Activated gamma-delta T cell (primary cell): Measurements from ENCODE around the gene SLC15A3.

Source experiments
- DNase-seq: peaks from one replicate; lab custom pipeline; 2025; lab: John Stamatoyannopoulos, UW

The SLC15A3 gene

DNA sequence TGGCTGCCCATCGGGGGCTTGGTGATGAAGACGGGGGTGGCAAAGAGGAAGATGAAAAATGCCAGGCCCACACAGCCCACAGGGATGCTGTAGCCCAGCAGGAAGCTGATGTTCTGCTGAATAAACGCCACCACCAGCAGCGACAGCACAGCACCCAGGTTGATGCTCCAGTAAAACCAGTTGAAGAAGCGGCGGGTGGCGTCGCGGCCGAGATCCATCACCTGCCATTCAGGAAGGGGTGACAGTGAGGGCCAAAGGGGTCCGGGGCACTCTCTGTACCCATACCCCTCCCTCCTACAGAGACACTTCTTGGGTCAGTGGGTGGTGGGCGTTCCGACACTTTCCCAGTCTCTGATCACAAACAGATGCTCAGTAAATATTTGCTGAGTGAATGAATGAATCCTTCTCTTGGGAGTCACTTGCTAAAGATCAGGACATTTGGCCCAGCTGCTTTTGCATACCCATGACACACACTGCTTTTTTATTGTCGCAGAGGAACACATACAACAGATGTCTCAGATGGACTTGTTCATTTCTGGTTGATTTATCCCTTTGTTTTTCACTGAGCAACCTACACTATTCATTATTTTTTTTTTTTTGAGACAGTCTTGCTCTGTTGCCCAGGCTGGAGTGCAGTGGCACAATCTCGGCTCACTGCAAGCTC, 5.2 kb downstream of the SLC15A3 start:
- DNase-seq = no peak

DNA sequence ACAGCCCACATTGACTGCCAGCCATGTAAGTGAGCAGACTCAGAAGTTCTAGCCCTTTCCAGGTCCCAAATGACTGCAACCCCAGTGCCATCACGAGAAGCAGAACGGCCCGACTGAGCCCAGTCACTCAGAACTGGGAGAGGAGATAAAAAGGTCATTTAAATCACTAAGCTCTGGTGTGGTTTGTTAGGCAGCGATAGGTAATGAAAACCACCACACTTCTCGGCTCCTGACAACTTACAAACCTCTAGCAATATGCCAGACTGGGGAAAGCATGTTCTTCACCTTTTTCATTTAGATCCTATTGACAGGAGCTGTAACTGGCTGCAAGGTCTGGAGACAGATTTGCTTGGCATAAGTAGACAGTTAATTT, 6.7 kb downstream of the SLC15A3 start:
- DNase-seq = no peak

DNA sequence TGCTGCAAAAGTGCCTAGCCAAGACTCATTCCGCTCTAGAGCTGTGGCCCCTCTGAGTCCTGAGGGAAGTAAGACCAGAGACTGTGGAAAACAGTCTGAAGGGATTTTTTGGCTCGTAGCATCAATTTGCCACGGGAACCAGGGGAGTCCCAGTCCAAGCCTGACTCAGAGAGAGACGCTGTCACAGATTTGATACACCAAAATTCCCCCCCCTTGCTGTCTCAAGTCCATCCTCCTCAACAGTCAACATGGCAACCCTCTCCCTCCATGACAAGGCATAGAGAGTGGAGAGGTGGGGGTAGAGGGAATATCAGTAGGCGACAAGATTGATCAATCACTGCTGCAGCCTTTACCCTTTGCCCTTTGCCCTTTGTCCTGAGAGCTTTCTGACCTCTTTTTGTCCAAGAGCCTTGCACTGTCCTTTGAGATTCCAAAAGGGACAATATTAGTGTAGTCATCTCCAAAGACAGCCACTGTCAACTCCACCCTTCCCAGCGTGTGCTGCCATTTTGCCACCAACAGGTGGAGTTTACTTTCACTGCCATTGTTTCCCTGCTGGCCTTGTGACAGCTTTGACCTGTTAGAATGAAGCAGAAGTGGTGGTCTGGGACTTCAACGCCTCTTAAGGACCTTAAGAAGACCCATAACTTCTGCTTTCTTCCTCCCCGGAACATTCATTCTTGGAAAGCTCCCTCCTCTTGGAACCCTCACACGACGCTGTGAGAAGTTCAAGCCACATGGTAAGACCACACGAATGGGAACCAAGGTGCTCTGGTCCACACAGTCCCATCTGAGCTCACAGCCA, 7.3 kb downstream of the SLC15A3 start:
- no peak for DNase-seq

DNA sequence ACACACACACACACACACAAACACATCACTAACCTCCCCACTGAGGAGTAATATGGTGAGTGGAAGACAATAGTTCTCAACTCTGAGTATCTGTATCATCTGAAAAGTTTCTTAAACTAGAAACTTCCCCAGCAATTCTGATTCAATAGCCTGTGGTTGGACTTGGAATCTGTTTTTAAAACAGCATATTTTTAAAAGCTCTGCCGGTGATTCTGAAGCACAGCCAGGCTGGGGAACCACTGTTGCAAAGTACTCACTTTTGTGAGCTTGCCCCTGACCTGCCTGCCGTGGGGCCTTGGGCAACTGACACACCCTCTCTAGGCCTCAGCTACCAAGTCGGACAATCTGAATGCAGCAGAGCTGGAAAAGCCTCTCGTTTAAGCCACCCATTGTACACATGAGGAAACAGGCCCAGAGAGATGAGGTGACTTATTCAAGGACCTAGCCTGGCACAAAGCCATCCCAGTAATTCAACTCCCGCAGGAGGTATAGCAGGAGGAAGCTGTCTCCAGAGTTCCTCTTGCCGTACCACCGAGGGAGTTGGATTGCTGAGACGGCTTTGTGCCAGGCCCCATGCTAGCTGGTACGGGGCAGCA, 8.9 kb downstream of the SLC15A3 start:
- DNase-seq = no peak

DNA sequence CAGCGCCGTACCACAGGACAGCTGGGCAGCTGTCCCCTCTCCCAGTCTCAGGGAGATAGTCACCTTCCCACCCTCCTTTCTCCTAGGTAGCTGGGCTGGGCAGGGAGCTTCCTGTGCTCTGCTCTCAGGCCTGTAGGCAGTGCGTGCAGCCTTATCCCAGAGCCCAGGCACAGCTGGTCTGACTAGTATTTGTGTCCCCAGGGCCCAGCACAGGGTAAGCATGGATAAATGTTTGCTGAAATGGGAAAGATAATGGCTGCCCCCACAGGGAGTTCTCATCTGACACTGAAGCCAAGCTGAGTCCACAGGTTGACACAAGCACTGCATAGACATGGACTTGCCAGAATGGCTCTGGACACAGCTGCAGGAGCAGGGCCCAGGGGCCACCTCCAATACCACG, 9.8 kb downstream of the SLC15A3 start:
- DNase-seq = no peak

DNA sequence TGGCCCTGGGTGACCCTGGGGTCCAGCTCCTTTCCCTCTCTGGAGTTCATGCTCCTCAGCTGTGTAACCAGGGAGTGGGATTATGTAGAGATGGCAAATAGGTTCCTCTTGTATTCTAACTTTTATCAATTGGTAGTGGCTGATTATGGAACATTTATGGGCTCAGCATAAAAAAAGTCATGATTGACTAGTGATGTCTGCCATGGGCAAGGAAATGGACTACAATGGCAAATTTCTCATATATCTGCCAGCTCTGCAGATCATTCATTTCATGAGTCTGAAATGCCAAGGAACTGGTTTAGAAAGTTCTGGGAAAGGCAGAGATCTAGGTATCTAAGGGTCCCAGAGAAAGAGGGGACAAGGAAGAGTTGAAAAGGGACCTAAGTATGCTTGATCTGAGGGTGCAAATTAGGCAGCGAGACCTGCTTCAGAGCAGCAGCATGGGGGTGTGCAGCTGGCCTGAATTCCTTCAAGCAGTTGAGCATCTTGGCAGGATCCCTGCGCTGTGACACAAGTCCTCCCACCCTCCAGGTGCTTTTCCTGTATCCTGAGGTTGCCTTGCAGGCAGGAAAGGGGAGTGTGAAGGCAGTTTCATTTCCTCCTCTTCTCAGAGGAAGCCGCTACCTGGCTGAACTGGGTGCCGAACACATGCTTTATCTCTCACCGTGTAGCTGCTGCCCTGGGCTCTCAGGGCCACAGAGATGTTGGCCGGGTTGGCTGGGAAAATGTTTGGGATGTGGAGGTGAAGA, 10.4 kb downstream of the SLC15A3 start:
- DNase-seq = no peak

DNA sequence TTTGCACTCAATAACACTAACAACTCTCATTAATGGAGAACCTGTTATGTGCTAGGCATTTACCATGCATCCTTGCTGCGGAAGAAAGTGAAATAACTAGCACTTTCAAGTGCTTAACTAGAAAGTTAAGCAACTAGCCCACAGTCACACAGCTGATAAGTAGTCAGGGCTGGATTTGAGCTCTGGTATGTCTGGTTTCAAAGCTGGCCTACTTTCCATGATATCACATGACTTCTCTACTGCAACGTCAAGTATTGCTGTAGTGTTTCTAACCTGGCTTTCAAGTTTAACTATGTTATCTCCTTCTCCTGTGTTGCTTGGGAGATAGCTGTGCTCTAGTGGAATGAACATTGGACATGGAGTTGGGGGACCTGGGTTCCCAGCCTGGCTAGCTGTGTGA, 12.1 kb downstream of the SLC15A3 start:
- no peak for DNase-seq

DNA sequence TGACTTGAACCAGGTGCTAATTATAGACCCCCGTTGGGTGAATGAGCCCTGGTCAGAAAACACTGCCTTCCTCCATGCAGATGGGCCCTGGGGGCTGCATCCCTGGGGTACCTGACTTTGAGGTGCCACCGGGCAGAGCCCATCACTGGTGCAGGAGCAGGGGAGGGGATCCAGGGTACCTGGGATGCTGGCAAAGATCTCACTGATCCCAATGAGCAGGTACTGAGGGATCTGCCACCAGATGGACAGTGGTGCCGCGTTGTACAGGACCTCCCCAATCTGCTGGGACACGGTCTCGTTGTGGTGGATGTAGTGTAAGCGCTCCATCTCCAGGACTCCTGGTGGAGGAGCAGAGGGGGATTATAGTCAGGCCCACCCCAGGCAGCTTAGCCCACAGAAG, 12.7 kb downstream of the SLC15A3 start:
- no peak for DNase-seq

DNA sequence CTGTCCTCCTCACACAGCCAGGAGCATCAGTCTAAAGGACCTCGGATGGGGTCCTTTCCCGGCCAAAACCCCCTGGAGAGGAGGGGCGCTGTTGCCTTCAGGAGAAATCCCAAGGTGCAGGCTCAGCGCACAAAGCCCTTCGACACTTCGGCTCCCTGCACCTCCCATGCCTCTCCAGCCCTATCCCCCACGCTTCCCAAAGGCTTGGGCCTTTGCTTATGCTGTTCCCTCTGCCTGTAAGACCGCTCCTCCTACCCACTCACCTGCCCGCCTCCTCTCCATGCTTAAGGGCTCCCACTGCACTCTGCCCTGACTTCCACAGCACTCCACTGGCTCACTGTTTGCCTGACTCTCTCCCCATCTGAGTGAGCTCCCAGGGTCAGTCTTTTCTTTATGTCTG, 13.5 kb downstream of the SLC15A3 start:
- no peak for DNase-seq

DNA sequence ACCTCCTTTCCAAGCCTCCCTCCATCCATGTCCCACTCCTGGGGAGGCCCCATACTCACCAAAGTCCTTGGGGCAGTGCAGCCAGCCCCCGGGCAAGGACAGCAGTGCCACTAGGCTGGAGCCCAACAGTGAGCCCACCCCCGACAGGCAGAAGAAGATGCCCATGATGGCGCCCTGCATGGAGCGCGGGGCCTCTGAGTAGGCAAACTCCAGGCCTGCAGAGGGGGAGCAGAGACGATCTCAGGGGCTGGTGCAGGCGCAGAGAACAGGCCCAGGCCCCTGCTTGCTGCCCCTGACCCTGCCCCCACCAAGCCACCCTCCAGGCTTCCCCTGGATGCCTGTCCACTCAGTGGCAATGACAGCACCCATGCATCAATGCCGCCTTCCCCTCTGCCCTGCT, 14.2 kb downstream of the SLC15A3 start:
- DNase-seq = no peak

DNA sequence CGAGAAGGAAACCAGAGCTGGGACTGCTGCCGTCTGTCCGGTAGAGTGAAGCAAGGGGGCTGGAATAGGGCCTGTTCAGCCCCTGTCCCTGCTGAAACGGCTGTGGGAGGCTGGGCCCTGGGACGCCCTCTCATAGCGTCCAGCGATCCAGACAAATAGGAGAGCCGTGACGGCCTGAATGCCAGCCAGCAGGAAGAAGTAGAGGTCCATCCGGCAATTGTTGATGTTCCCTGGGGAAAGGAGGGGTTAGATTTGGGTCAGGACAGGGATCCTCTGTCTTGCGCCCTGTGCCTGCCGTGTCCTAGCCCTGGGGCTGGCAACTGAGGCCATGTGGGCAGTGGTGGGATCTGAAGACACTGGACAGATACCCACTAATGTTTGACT, 14.8 kb downstream of the SLC15A3 start:
- no peak for DNase-seq

DNA sequence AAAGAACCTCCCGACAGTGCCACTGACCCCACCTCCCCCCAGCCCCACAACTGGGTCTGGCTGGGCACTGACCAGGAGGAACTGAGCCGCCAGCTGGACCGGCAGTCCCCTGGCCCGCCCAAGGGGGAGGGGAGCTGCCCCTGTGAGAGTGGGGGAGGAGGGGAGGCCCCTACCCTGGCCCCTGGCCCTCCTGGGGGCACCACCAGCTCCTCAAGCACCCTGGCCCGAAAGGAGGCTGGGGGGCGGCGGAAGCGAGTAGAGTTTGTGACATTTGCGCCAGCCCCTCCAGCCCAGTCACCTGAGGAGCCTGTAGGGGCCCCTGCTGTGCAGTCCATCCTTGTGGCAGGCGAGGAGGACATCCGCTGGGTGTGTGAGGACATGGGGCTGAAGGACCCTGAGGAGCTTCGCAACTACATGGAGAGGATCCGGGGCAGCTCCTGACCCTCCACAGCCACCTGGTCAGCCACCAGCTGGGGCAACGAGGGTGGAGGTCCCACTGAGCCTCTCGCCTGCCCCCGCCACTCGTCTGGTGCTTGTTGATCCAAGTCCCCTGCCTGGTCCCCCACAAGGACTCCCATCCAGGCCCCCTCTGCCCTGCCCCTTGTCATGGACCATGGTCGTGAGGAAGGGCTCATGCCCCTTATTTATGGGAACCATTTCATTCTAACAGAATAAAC, 15.4 kb downstream of the SLC15A3 start:
- DNase-seq = no peak

DNA sequence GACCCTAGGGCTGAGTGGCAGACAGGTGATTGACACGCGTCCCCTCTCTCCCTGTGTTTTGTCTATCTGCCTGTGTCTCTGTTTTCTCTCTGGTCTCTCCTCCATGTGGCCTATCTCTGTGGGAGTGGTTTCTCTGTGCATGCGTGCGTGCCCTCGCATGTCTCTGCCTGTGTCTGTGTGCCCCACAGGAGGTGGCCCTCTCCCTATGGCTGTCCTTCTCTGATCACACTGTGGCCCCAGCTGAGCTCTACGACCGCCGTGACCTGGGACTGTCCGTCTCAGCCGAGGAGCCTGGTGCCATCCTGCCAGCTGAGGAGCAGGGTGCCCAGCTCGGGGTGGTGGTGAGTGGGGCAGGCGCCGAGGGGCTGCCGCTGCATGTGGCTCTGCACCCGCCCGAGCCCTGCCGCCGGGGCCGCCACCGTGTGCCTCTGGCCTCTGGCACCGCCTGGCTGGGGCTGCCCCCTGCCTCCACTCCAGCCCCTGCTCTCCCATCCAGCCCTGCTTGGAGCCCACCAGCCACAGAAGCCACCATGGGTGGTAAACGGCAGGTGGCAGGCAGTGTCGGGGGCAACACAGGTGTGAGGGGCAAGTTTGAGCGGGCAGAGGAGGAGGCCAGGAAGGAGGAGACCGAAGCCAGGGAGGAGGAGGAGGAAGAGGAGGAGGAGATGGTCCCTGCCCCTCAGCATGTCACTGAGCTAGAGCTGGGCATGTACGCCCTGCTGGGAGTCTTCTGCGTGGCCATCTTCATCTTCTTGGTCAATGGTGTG, 16.1 kb downstream of the SLC15A3 start:
- DNase-seq = no peak

DNA sequence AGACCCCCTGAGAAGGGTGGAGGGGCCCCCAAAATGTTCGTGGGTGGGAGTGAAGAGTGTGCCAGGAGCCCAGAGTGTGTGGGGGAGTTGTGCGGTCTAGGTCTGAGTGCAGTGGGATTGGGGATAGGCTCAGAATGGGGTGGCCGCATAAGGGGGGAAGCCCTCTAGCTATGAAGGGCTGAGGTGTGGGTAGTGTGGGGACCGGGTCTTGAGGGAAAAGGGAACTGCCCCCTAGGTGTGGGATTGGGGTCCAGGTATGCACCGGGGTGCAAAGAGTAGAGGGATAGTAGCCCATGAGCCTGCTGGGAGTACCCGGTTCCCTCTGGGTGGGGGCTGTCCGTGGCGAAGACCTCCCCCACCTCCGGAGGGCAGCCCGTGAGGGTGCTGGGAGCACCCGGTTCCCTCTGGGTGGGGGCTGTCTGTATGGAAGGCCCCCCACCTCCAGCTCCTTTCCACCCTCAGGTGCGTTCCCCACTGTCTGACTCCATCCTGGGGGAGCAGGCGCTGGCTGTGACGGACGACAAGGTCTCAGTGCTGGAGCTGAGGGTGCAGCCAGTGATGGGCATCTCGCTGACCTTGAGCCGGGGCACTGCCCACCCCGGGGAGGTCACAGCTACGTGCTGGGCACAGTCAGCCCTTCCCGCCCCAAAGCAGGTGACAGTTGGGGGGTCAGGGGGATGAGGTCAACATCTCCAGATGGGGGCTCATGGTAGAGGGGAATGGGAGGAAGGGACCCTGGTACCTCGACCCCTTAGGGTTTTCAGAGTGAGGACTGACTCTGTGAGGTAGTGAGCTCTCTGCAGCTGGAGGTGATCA, 17.0 kb downstream of the SLC15A3 start:
- DNase-seq = no peak

DNA sequence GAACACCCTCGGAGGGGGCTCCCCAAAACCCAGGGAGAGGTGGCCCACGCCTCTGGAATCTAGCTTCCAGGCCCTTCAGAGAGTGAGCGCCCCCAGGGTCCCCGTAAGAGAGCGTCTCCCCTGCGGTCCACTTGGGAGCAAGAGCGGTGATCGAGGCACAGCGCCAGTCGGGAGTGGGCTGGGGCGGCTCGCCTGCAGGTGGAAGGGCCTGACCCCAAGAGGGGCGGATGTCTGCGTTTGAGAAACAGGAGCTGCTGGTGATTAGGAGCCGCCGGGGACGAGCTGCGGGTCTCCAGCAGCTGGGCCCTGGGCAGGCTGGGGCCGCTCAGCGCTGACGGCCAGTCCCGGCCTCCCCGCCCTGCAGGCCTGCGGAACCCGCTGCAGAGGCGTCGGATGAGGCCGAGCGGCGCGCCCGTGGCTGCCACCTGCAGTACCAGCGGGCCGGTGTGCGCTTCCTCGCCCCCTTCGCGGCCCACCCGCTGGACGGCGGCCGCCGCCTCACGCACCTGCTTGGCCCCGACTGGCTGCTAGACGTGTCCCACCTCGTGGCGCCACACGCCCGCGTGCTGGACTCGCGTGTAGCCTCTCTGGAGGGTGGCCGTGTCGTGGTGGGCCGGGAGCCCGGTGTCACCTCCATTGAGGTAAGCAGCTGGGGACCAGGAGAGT, 17.7 kb downstream of the SLC15A3 start:
- DNase-seq = no peak

DNA sequence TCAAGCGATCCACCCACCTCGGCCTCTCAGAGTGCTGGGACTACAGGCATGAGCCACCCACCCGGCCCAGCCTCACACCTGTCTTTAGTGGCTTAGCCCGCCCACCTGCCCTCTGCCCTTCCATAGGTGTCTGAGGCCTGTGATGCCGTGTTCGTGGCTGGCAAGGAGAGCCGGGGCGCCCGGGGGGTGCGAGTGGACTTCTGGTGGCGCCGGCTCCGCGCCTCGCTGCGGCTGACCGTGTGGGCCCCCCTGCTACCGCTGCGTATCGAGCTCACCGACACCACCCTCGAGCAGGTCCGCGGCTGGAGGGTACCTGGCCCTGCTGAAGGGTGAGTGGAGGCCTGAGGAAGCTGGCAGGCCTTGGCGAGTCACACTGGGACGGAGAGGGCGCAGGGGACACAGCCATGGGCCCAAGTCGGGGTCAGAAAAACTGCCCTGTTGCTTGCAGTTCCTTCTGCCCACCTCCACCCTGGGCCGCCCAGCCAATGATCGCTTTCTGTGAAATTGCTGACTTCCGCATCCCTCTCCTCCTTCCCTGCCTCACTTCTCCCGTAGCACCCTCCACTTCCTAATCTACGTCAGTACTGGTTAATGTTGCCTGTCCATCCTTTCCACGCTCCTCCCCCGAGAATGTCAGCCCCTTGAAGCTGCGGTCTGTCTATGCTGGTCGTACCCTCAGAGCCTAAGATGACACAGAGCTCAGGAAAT, 18.4 kb downstream of the SLC15A3 start:
- DNase-seq = no peak

DNA sequence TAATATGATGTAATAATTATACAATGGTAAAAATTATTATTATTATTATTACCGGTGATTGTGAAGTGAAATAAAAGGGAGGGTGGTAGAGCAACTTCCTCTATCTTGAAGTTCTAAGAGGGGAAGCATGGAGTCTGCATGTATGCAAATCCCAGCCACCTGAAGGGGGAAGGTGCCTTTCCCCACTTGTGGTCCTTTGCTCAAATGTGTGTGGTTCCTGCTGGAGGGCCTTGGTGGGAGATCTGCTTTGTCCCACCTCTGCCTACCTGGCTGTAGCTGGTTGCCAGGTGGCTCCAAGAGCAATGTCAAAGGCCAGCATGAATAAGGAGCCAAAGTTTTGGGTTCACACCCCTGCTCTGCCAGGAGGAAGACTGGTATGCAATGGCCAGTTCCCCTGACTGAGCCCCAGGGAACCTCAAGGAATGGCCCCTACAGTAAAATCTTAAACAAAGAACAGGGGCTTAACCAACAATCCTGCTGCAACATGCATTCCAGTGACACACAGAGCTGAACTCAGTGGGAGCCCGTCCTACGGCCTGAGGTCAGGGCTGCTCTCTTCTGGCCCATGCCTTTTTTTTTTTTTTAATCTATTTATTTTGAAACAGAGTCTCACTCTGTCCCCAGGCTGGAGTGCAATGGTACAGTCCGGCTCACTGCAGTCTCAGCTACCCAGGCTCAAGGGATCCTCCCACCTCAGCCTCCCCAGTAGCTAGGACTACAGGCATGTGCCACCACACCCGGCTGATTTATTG, 19.2 kb downstream of the SLC15A3 start:
- no peak for DNase-seq

DNA sequence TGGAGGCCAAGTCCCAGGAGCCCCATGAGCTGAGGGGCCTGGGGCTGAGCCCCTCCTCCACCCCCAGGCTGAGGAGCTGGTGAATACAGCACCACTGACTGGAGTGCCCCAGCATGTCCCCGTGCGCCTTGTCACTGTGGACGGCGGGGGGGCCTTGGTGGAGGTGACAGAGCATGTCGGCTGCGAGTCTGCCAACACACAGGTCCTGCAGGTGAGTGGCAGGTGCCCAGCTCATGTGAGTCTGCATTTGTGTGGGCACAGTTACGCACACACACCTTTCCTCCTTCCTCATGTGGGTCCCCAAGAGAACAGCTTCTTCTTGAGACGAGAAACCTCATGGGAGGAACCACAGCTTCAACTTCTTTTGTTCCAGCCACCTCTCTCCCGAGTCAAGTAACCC, 20.1 kb downstream of the SLC15A3 start:
- no peak for DNase-seq

DNA sequence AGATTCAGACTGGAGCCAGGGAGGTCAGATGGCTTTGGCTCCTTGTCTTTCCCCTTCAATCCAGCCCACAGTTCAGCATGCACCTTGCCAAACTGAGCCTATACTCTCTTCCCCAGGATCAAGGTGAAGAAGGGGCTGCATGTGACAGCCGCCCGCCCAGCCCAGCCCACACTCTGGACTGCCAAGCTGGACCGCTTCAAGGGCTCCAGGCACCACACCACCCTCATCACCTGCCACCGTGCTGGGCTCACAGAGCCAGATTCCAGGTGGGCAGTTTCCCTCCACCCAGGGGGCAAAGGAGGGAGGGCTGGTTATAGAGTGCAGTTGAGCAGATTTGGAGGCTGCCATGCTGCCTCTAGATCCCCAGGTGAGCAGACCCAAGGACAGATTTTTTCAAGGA, 21.6 kb downstream of the SLC15A3 start:
- DNase-seq = no peak
